ENCODE measurements around the gene HPS5.

HPS5 gene

GRCh38 chr11:18312663-18313420 lies 9.1 kb downstream of the HPS5 start:
- TF ChIP-seq CTCF (conservative IDR thresholded peaks at IDR 0.05; ENCODE audit: low read depth, low read length): no peak
- peak; percentile 39 for DNase-seq (ENCODE audit: low read depth)
- no peak overlapping the region for H3K4me3 ChIP-seq (ENCODE audit: low read length)

GRCh38 chr11:18312012-18312411 lies 9.9 kb downstream of the HPS5 start:
- no peak for TF ChIP-seq CTCF (conservative IDR thresholded peaks at IDR 0.05; ENCODE audit: low read depth, low read length)
- no peak overlapping the region for H3K4me3 ChIP-seq (ENCODE audit: low read length)
- DNase-seq (ENCODE audit: low read depth): no peak

- TF ChIP-seq CTCF (conservative IDR thresholded peaks at IDR 0.05; ENCODE audit: low read depth, low read length): no peak
- DNase-seq (ENCODE audit: low read depth): no peak
- H3K4me3 ChIP-seq (ENCODE audit: low read length): no peak overlapping the region
Measured at GRCh38 chr11:18310800-18311340, 11.1 kb downstream of the HPS5 start.

GRCh38 chr11:18309691-18310090 lies 12.2 kb downstream of the HPS5 start:
- DNase-seq (ENCODE audit: low read depth): no peak
- no peak for TF ChIP-seq CTCF (conservative IDR thresholded peaks at IDR 0.05; ENCODE audit: low read depth, low read length)
- H3K4me3 ChIP-seq (ENCODE audit: low read length): no peak overlapping the region

GRCh38 chr11:18308242-18308641 lies 13.7 kb downstream of the HPS5 start:
- no peak for TF ChIP-seq CTCF (conservative IDR thresholded peaks at IDR 0.05; ENCODE audit: low read depth, low read length)
- H3K4me3 ChIP-seq (ENCODE audit: low read length): no peak overlapping the region
- DNase-seq (ENCODE audit: low read depth): no peak

- TF ChIP-seq CTCF (conservative IDR thresholded peaks at IDR 0.05; ENCODE audit: low read depth, low read length): no peak
- DNase-seq (ENCODE audit: low read depth): no peak
- H3K4me3 ChIP-seq (ENCODE audit: low read length): no peak overlapping the region
Measured at GRCh38 chr11:18307461-18308139, 14.3 kb downstream of the HPS5 start.

All from retinal pigment epithelial cell (primary cell).